VCaP (cell line): ENCODE measurements around the gene APCDD1L.
"Not testable (repeated sequence)": the region's sequence is repeated elsewhere in the genome, so short reads cannot be mapped to it uniquely, and the experiment has no call there.

Experiments
- H3K27ac ChIP-seq: fragments of 450-650 bp; 2 replicates; pipeline ENCODE4 v1.5.1; 2017
- CTCF ChIP-seq: fragments of 450-650 bp; conservative IDR thresholded peaks from 2 replicates; pipeline ENCODE4 v1.5.1; 2017; ENCODE audit warnings: mild to moderate bottlenecking, moderate library complexity

APCDD1L gene

GRCh38 chr20:58420798-58421496, 94.3 kb downstream of the APCDD1L start:
- H3K27ac ChIP-seq, result no peak overlapping the region
- no peak for TF ChIP-seq CTCF

GRCh38 chr20:58418949-58419748, 96.0 kb downstream of the APCDD1L start:
- H3K27ac ChIP-seq, result no peak overlapping the region

GRCh38 chr20:58417438-58417837, 97.8 kb downstream of the APCDD1L start:
- no peak for TF ChIP-seq CTCF
- no peak overlapping the region for H3K27ac ChIP-seq

More at GRCh38 chr20:58418949-58419748, 96.0 kb downstream of the APCDD1L start:
- no peak for TF ChIP-seq CTCF

GRCh38 chr20:58416835-58417234, 98.4 kb downstream of the APCDD1L start:
- TF ChIP-seq CTCF, result no peak
- H3K27ac ChIP-seq, result no peak overlapping the region

GRCh38 chr20:58416057-58416456, 99.1 kb downstream of the APCDD1L start:
- no peak for TF ChIP-seq CTCF
- H3K27ac ChIP-seq, result no peak overlapping the region

- H3K27ac ChIP-seq, result not testable (repeated sequence)
Observed at GRCh38 chr20:58414786-58415185, 100.4 kb downstream of the APCDD1L start.

GRCh38 chr20:58414216-58414615, 101.0 kb downstream of the APCDD1L start:
- H3K27ac ChIP-seq, result not testable (repeated sequence)
